Measurements from ENCODE around the gene NSF. TPM values are rescaled to one million over a fixed set of nuclear protein-coding genes. Genes with fewer than 3 reads are reported as not detected.

Gene NSF
- total and polyA plus RNA-seq, 10 of the 15 experiments (the other 5 are each of a cell fraction or from before 2014, with no cell fraction given) = 6.8 to 25.6 (median 16.8) TPM

- H2AFZ ChIP-seq (ENCODE audit: control insufficient read depth, low read depth, low read length) = no peak overlapping the region
- ChIA-PET CTCF (no interaction called here), POLR2A (no interaction called here), RAD21 (ENCODE audit: unreplicated experiment) (no interaction called here), SMC1A (ENCODE audit: uncharacterized antibody, unreplicated experiment) (no interaction called here)
- DNase-seq (ENCODE audit: low read depth, low spot score) (no peak), FAIRE-seq (no peak), ATAC-seq (no peak)
- no peaks in the 10 kb centered on the region for H3K36me3 ChIP-seq (ENCODE audit: control insufficient read depth in 2 of 2, insufficient read depth in 2 of 2, low read length in 1 of 2)
- 84% methylated on average over 4 of the region's 4 CpGs for WGBS (ENCODE audit: insufficient coverage, insufficient replicate concordance, low lambda C conversion rate, missing lambda C conversion rate)
- TF ChIP-seq DPF2 (IDR thresholded peaks at IDR 0.05) (no peak), HDGF (IDR thresholded peaks at IDR 0.05) (no peak), ATF3 (IDR thresholded peaks at IDR 0.05; ENCODE audit: borderline replicate concordance, extremely low read depth, low read depth, low read length) (no peak), REST (IDR thresholded peaks at IDR 0.05; ENCODE audit: low read depth, low read length) (no peak), IRF3 (IDR thresholded peaks at IDR 0.05) (no peak), STAT1 (conservative IDR thresholded peaks at IDR 0.05) (no peak)
- H4K20me1 ChIP-seq (ENCODE audit: control insufficient read depth, insufficient read depth) = no peaks in the 10 kb centered on the region
- no peaks in the 10 kb centered on the region for H3K9me3 ChIP-seq (replicated peaks; ENCODE audit: control insufficient read depth, insufficient read depth, low read length)
- no TSS peak for BruUV-seq (replicated peaks)
- no peaks in the 10 kb centered on the region for H3K4me1 ChIP-seq (ENCODE audit: control insufficient read depth, insufficient read depth, low read length)
- no peaks in the 10 kb centered on the region; a peak in 1 of 4 replicates for H3K27me3 ChIP-seq (replicated peaks in 1 of 2; ENCODE audit: control insufficient read depth in 2 of 2, insufficient read depth in 2 of 2, low read length in 1 of 2)
- H3K4me3 ChIP-seq = no peak overlapping the region
- H3K4me2 ChIP-seq (ENCODE audit: control insufficient read depth, insufficient read depth) = no peak overlapping the region
- intact Hi-C loops (cut with micrococcal nuclease; ENCODE audit: unreplicated experiment) = no loop called here
- no peaks in the 10 kb centered on the region for H3K79me2 ChIP-seq (ENCODE audit: control insufficient read depth, insufficient read depth, low read length)
- in situ Hi-C loops (cut with MboI) = no loop called here
- no peak overlapping the region for H3K27ac ChIP-seq (ENCODE audit: control insufficient read depth, insufficient read depth)
- no peak overlapping the region for H3K9ac ChIP-seq (ENCODE audit: control insufficient read depth, insufficient read depth, low read length)
Measured at GRCh38 chr17:46800573-46800972, 210.1 kb downstream of the NSF start.

All from GM12878 (cell line).